Astrocyte of the cerebellum (primary cell): ENCODE data around the gene PNKP.
A peak's percentile ranks its signal among the peaks of the same experiment; 100 is the strongest.

Source experiments
- DNase-seq: peaks from one replicate; pipeline ENCODE4 v3.0.0-alpha.2; 2011; ENCODE audit warnings: low read depth
- H3K4me3 ChIP-seq: 2 replicates; pipeline ENCODE4 v1.5.1; 2011; ENCODE audit warnings: mild to moderate bottlenecking, low read depth, low read length, moderate library complexity
- CTCF ChIP-seq: IDR thresholded peaks from 2 replicates; pipeline ENCODE4 v1.5.1; 2012; ENCODE audit warnings: low read length, low read depth, moderate library complexity, mild to moderate bottlenecking; ENCODE audit errors: missing control alignments
- in situ Hi-C: cut with HindIII; loops from 2 replicates; pipeline ENCODE4 v1.10.0; 2017; ENCODE audit warnings: low sequenced_read_pairs

Gene PNKP

GRCh38 chr19:49851456-49852259, 15.7 kb downstream of the PNKP start:
- in situ Hi-C loops: no loop called here
- peak overlapping the region; percentile 82 for H3K4me3 ChIP-seq
- TF ChIP-seq CTCF: no peak
- no peak for DNase-seq

DNA sequence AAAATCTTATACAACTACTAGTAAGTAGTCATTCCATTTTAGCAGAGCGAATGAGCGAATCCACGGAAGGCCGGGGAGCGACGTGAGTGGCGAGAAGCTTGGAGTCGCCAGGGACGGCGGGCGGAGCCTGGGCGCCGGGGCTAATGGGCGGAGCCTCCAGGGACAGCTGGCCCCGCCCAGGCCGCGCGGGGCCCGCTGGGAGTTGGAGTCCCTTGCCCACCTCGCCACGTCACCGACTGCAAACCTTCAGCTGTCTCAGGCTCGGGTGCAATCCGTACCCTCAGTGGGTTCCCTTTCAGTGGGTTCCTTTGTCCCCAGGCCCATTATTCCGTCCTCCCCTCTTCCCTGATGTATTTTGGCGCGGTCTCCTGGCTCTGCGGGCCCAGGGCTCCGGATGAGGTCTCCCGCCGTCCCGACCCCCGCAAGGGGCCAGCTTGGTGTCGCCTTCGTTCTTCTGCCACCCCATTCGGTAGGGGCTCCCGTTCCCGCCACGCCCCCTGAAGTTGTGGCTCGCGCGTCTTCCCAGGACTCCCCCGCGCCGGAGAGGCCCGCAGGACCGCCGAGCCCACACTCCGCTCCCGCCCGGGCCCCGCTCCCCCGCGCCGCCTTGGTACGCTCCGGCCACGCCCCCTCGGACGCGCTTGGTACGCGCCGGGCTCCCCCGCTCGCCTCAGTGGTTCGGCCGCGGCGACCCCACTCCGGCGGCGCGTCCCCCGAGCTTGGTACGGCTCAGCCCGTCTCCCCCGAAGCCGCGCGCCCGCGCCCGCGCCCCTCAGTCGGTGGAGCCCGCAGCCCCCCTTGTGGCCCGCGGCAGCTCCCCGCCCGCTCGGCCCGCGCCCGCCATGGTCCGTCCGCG, 16.7 kb downstream of the PNKP start, which contains the start of gene PTOV1:
Gene PTOV1 (plus strand): TSS at position 673 of the 856 bp plus-strand sequence.
- peak within 1 kb of the TSS; percentile 82 for H3K4me3 ChIP-seq
- no peak for TF ChIP-seq CTCF
- DNase-seq: peak; percentile 77
- in situ Hi-C loops: no loop called here

DNA sequence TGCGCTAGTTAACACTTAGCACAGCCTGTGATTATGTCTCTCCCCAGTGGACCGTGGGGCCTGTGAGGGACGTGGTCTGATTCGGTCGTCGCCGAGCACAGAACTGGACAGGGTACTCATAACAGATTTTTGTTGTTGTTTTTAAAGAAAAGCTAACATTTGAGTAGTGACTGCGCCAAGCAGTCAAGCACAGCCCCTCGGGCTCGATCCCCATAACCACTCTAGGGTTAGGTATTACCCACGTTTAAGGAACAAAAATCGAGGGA, 17.2 kb downstream of the PNKP start:
- in situ Hi-C loops: no loop called here
- H3K4me3 ChIP-seq: peak overlapping the region; percentile 82
- TF ChIP-seq CTCF: no peak
- DNase-seq: no peak

- in situ Hi-C loops: no loop called here
- no peak for DNase-seq
- no peak for TF ChIP-seq CTCF
- peak overlapping the region; percentile 82 for H3K4me3 ChIP-seq
These were observed 17.7 kb downstream of the PNKP start for GRCh38 chr19:49849433-49850220.

DNA sequence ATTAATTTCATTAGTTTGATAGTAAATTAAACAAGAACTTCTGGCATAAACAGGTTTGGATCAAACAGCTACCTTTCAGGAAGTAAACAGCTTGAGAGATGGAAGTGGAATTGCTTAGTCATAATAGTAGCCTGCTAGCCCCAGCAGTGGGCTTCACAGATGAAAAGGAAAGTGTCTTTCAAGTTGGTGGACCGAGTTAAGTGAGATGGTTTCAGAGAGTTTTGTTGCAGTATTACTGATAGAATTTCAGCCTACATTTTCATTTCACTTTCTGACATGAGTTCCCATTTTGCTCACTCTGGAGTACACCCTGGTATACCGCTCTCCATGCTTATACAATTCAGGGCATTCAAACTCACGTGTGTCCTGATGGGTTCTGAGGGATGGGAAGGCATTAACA, 18.4 kb downstream of the PNKP start:
- H3K4me3 ChIP-seq: no peak overlapping the region
- in situ Hi-C loops: no loop called here
- no peak for TF ChIP-seq CTCF
- no peak for DNase-seq

- no peak for TF ChIP-seq CTCF
- peak; percentile 81 for DNase-seq
- no peak overlapping the region for H3K4me3 ChIP-seq
- in situ Hi-C loops: no loop called here
These were observed 19.4 kb downstream of the PNKP start for GRCh38 chr19:49847731-49848696.
